Vagina (tissue), 2 donors: ENCODE data around the gene DDX3X. TPM values are rescaled to one million over a fixed set of nuclear protein-coding genes. Genes with fewer than 3 reads are reported as not detected.

ENCODE experiments used
- DNase-seq, 2 donors: peaks; one replicate each; pipeline ENCODE4 v3.0.0-alpha.2; 2017; ENCODE audit errors: extremely low spot score in 2 of 2
- H3K27ac ChIP-seq: fragments of 200-600 bp; sonication (generic); one replicate; pipeline ENCODE4 v1.5.1; 2019
- H3K27me3 ChIP-seq: fragments of 200-600 bp; sonication (generic); one replicate; pipeline ENCODE4 v1.5.1; 2019
- H3K36me3 ChIP-seq, 2 donors: fragments of 200-600 bp; sonication (generic); one replicate each; pipeline ENCODE4 v1.5.1; 2017 to 2019
- H3K4me1 ChIP-seq: fragments of 200-600 bp; sonication (generic); one replicate; pipeline ENCODE4 v1.5.1; 2019
- H3K4me3 ChIP-seq, 2 donors: fragments of 200-600 bp; sonication (generic); 1 replicate in 1 of 2; 2 replicates in 1 of 2; pipeline ENCODE4 v1.5.1; 2016 to 2019
- H3K9me3 ChIP-seq: fragments of 200-600 bp; sonication (generic); one replicate; pipeline ENCODE4 v1.5.1; 2019
- POLR2A ChIP-seq, 2 donors: fragments of 450-650 bp; IDR thresholded peaks; one replicate each; pipeline ENCODE4 v1.6.1; 2017; ENCODE audit warnings: antibody characterized with exemption in 2 of 2, mild to moderate bottlenecking in 2 of 2, moderate library complexity in 2 of 2
- POLR2AphosphoS5 ChIP-seq, 2 donors: sonication (generic); formaldehyde crosslinking; IDR thresholded peaks; one replicate each; pipeline ENCODE4 v1.9.0; 2017; ENCODE audit warnings: antibody characterized with exemption in 2 of 2, mild to moderate bottlenecking in 2 of 2, low read depth in 1 of 2; ENCODE audit not compliant: insufficient read depth in 1 of 2
- intact Hi-C: fragments of 100-400 bp; cut with DNase I; formaldehyde crosslinking; loops from one replicate; pipeline ENCODE4 v1.15.1; 2023
- total RNA-seq: library from RNA; depleted of rRNA; stranded (reverse); fragments of >200 nt; gene quantifications from one replicate; pipeline ENCODE4 v1.2.3, GENCODE V29; 2016
- TF ChIP-seq, protein P1 (sequence below), 3 experiments: fragments of 450-650 bp in 2 of 3; fragments of 200-600 bp in 1 of 3; sonication (generic) in 1 of 3; IDR thresholded peaks; one replicate each; pipeline ENCODE4 v1.5.1; 2017 to 2019; ENCODE audit warnings: antibody characterized with exemption in 3 of 3, mild to moderate bottlenecking in 2 of 3, moderate library complexity in 2 of 3

Gene DDX3X
- total RNA-seq, 1 donor from 2014 or later, result 202 TPM

DNA sequence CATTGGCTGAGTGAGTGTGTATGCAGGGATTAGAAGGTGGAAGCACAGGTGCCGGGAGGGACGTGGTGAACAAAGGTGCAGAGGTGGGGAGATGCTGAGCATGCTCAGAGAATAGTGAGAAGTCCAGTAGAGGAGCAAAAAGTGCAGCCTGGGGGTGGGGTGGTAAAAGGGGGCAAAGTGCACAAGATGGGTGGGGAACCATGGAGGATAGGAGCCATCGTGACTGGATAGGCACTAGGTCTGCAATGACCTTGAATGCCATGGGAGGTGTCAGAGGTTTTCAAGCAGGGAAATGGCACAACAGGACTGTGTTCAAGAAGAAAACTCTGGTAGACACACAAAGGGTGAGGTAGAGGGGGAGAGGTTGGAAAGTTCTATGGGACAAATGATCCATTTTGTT lies 6.6 kb upstream of the DDX3X start:
- DNase-seq, result no peak
- no peak overlapping the region for H3K4me3 ChIP-seq
- H3K27ac ChIP-seq, result no peak overlapping the region
- TF ChIP-seq, protein P1, sequence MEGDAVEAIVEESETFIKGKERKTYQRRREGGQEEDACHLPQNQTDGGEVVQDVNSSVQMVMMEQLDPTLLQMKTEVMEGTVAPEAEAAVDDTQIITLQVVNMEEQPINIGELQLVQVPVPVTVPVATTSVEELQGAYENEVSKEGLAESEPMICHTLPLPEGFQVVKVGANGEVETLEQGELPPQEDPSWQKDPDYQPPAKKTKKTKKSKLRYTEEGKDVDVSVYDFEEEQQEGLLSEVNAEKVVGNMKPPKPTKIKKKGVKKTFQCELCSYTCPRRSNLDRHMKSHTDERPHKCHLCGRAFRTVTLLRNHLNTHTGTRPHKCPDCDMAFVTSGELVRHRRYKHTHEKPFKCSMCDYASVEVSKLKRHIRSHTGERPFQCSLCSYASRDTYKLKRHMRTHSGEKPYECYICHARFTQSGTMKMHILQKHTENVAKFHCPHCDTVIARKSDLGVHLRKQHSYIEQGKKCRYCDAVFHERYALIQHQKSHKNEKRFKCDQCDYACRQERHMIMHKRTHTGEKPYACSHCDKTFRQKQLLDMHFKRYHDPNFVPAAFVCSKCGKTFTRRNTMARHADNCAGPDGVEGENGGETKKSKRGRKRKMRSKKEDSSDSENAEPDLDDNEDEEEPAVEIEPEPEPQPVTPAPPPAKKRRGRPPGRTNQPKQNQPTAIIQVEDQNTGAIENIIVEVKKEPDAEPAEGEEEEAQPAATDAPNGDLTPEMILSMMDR (IDR thresholded peaks at IDR 0.05), result no peak
- TF ChIP-seq POLR2AphosphoS5 (IDR thresholded peaks at IDR 0.05; ENCODE audit: insufficient read depth in 1 of 2, low read depth in 1 of 2) (no peak), POLR2A (IDR thresholded peaks at IDR 0.05) (no peak)
- no peaks in the 10 kb centered on the region for H3K9me3 ChIP-seq
- H3K36me3 ChIP-seq, result no peaks in the 10 kb centered on the region
- H3K4me1 ChIP-seq, result peaks cover 9% of the 10 kb centered on the region
- no peaks in the 10 kb centered on the region for H3K27me3 ChIP-seq
- intact Hi-C loops, result no loop called here

DNA sequence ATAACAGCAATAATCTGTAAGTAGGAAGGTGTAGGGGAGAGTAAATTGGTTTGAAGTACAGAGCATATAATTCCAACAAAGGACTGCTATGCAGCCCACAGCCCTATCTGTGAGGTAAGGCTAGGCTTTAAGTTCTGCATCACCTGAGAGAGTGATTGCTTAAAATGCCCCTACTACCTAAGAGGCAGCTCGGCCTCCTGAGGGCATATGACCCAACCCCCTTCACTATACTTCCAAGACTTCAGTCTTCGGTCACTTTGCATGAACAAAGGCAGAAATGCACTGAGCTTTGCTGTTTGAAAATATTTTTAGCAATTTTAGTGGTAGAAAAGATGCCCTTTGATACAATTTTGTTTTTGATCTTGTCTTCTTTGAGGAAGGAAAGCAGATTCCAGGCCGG lies 4.9 kb upstream of the DDX3X start:
- no peak overlapping the region for H3K4me3 ChIP-seq
- H3K27me3 ChIP-seq, result no peaks in the 10 kb centered on the region
- H3K9me3 ChIP-seq, result no peaks in the 10 kb centered on the region
- no peak overlapping the region for H3K27ac ChIP-seq
- no peaks in the 10 kb centered on the region for H3K36me3 ChIP-seq
- H3K4me1 ChIP-seq, result peaks cover 14% of the 10 kb centered on the region
- TF ChIP-seq POLR2A (IDR thresholded peaks at IDR 0.05), result no peak
- TF ChIP-seq, protein P1 (IDR thresholded peaks at IDR 0.05), result no peak
- no peak for TF ChIP-seq POLR2AphosphoS5 (IDR thresholded peaks at IDR 0.05; ENCODE audit: insufficient read depth in 1 of 2, low read depth in 1 of 2)
- intact Hi-C loops, result no loop called here
- DNase-seq, result no peak

DNA sequence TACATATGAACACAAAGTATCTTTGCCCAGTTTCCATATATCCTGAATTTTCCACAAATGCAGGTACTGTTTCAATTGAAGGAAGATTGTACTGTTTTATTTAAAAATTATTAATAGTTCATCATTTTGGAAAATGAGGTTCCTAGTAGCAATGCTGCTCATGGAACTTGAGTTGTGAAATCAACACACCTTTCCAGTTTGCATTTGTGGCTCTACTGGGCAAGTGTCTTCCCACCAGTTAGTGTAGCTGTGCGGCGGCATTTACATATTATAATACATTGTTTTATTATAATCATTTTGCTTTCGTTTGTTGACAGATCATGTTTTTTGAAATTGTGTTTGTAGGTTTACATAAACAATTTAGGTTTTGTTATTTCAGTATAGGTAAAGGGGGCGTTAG lies 2.0 kb upstream of the DDX3X start:
- Histone ChIP-seq H3K36me3 (no peaks in the 10 kb centered on the region), H3K27ac (peak overlapping the region; percentile 100), H3K4me1 (peaks cover 29% of the 10 kb centered on the region), H3K27me3 (no peaks in the 10 kb centered on the region), H3K4me3 (peak overlapping the region; percentile 36 to 97), H3K9me3 (no peaks in the 10 kb centered on the region)
- intact Hi-C loops, result no loop called here
- TF ChIP-seq POLR2A (IDR thresholded peaks at IDR 0.05), result no peak
- TF ChIP-seq, protein P1 (IDR thresholded peaks at IDR 0.05), result no peak
- TF ChIP-seq POLR2AphosphoS5 (IDR thresholded peaks at IDR 0.05; ENCODE audit: insufficient read depth in 1 of 2, low read depth in 1 of 2), result no peak
- DNase-seq, result no peak

DNA sequence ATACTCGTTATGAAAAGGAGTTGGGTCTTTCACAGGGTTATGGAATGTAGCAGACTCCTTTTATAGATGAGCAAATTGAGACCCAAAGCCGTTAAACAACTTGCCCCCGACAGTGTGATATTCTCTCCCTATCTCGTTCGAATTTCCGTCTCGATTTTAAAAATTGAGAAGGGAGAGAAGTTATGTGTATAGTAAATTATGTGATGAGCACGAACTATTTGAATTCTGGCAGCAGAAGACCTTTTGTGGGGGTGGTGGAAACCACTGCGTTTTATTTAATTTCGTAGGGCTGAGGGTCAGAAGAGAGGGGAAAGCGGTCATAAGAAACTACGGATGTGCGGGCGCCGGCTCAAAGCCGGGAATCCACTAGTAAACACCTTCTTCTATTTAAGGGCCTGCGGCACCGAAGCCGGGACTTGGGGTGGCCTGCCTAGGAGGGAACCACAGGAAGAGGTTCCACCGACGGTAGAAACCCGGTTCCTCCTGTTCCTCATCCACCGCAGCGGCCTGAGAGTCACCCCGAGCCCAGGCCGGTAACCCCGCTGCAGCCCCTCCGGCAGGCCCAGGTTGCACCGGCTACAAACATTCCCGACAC lies 1.5 kb upstream of the DDX3X start:
- no peak for DNase-seq
- Histone ChIP-seq H3K9me3 (no peaks in the 10 kb centered on the region), H3K36me3 (no peaks in the 10 kb centered on the region), H3K4me1 (peaks cover 34% of the 10 kb centered on the region), H3K4me3 (peak overlapping the region; percentile 61 to 97), H3K27me3 (no peaks in the 10 kb centered on the region), H3K27ac (peak overlapping the region; percentile 100)
- intact Hi-C loops, result no loop called here
- no peak for TF ChIP-seq POLR2A (IDR thresholded peaks at IDR 0.05)
- TF ChIP-seq POLR2AphosphoS5 (IDR thresholded peaks at IDR 0.05; ENCODE audit: insufficient read depth in 1 of 2, low read depth in 1 of 2), result no peak
- TF ChIP-seq, protein P1 (IDR thresholded peaks at IDR 0.05), result no peak

DNA sequence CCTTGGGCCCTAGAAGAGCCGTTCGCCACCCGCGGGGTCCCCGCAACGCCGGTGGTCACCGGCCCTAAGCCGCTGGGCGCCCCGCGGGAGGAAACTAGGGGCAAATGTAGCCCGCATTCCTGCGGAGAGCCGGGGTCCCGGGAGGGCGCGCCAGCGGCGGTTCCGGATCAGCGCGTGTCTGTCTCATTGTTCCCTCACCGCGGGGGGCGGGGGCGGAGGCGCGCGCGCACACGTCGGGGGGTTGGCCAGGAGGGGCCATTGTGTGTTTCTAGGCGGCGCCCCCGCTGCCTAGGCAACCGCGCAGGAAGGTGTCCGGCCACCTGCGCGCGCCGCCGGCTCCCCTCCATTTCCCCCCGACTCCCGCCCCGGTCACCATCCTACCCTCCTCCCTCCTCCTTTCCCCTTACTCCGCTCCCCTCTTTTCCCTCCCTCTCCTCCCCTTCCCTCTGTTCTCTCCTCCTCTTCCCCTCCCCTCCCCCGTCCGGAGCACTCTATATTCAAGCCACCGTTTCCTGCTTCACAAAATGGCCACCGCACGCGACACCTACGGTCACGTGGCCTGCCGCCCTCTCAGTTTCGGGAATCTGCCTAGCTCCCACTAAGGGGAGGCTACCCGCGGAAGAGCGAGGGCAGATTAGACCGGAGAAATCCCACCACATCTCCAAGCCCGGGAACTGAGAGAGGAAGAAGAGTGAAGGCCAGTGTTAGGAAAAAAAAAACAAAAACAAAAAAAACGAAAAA lies 789 bp upstream of the DDX3X start:
- no peaks in the 10 kb centered on the region for H3K27me3 ChIP-seq
- peaks cover 40% of the 10 kb centered on the region for H3K4me1 ChIP-seq
- peak in 1 of 2 donors; percentile 93 for DNase-seq
- no peaks in the 10 kb centered on the region for H3K36me3 ChIP-seq
- intact Hi-C loops, result no loop called here
- peak overlapping the region; percentile 100 for H3K27ac ChIP-seq
- H3K4me3 ChIP-seq, result peak overlapping the region; percentile 61 to 97
- TF ChIP-seq, protein P1 (IDR thresholded peaks at IDR 0.05), result no peak
- TF ChIP-seq POLR2AphosphoS5 (IDR thresholded peaks at IDR 0.05; ENCODE audit: insufficient read depth in 1 of 2, low read depth in 1 of 2) (peak; percentile 8 to 88), POLR2A (IDR thresholded peaks at IDR 0.05) (peak in 1 of 2 donors; percentile 59)
- H3K9me3 ChIP-seq, result no peaks in the 10 kb centered on the region
